Activated CD8-positive, alpha-beta T cell treated with anti-CD3 and anti-CD28 coated beads for 36 hours (primary cell): ENCODE results near the gene SLC25A53. TPM values are rescaled to one million over a fixed set of nuclear protein-coding genes. Genes with fewer than 3 reads are reported as not detected.

Experiments
- ATAC-seq: fragments of 200-7000 bp; cut with Tn5 transposase; one replicate; pipeline ENCODE4 v1.10.0; 2021; ENCODE audit warnings: mild to moderate bottlenecking, moderate library complexity
- CTCF ChIA-PET: fragments of 350-600 bp; sonication (Branson Sonifier 250); formaldehyde crosslinking; loops from one replicate; lab custom pipeline; 2021; ENCODE audit warnings: antibody characterized with exemption; lab: Charles Lee
- POLR2A ChIA-PET: fragments of 350-600 bp; sonication (Branson Sonifier 250); formaldehyde crosslinking; loops from one replicate; lab custom pipeline; 2021; ENCODE audit warnings: antibody characterized with exemption; lab: Charles Lee
- DNase-seq: peaks from one replicate; pipeline ENCODE4 v3.0.0-alpha.2; 2020
- H3K27ac Mint-ChIP-seq: one replicate; pipeline ENCODE4 v1.8.0; 2021; ENCODE audit warnings: mild to moderate bottlenecking, mixed read lengths
- H3K27me3 Mint-ChIP-seq: one replicate; pipeline ENCODE4 v1.8.0; 2021; ENCODE audit warnings: mixed read lengths
- H3K36me3 Mint-ChIP-seq: one replicate; pipeline ENCODE4 v1.8.0; 2021; ENCODE audit warnings: low read depth, mixed read lengths
- H3K4me1 Mint-ChIP-seq: one replicate; pipeline ENCODE4 v1.8.0; 2021; ENCODE audit warnings: low read depth, mixed read lengths
- H3K4me3 Mint-ChIP-seq: one replicate; pipeline ENCODE4 v1.8.0; 2021; ENCODE audit warnings: mild to moderate bottlenecking, moderate library complexity, mixed read lengths
- H3K9me3 Mint-ChIP-seq: one replicate; pipeline ENCODE4 v1.8.0; 2021; ENCODE audit warnings: mixed read lengths
- intact Hi-C: fragments of 100-400 bp; cut with micrococcal nuclease; formaldehyde crosslinking; loops from one replicate; pipeline ENCODE4 v1.10.0; 2022
- total RNA-seq, 2 experiments: library from RNA; stranded (reverse); gene quantifications; one replicate each; pipeline ENCODE4 v1.2.3, GENCODE V29; 2021
- TF ChIP-seq, protein P1 (sequence below): fragments of 200-600 bp; IDR thresholded peaks from one replicate; pipeline ENCODE4 v1.8.0; 2022; ENCODE audit warnings: antibody characterized with exemption, mild to moderate bottlenecking

The SLC25A53 gene
- total RNA-seq, 2 experiments from 2014 or later: 4.4 to 4.7 TPM

- intact Hi-C loops: no loop called here
- CTCF ChIA-PET: no interaction called here
- H3K4me1 Mint-ChIP-seq: peaks cover 25% of the 10 kb centered on the region
- H3K4me3 Mint-ChIP-seq: no peak overlapping the region
- H3K27ac Mint-ChIP-seq: no peak overlapping the region
- TF ChIP-seq, protein P1, sequence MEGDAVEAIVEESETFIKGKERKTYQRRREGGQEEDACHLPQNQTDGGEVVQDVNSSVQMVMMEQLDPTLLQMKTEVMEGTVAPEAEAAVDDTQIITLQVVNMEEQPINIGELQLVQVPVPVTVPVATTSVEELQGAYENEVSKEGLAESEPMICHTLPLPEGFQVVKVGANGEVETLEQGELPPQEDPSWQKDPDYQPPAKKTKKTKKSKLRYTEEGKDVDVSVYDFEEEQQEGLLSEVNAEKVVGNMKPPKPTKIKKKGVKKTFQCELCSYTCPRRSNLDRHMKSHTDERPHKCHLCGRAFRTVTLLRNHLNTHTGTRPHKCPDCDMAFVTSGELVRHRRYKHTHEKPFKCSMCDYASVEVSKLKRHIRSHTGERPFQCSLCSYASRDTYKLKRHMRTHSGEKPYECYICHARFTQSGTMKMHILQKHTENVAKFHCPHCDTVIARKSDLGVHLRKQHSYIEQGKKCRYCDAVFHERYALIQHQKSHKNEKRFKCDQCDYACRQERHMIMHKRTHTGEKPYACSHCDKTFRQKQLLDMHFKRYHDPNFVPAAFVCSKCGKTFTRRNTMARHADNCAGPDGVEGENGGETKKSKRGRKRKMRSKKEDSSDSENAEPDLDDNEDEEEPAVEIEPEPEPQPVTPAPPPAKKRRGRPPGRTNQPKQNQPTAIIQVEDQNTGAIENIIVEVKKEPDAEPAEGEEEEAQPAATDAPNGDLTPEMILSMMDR: no peak
- H3K9me3 Mint-ChIP-seq: no peaks in the 10 kb centered on the region
- POLR2A ChIA-PET: no interaction called here
- no peaks in the 10 kb centered on the region for H3K27me3 Mint-ChIP-seq
- peaks cover 11% of the 10 kb centered on the region for H3K36me3 Mint-ChIP-seq
- ATAC-seq: no peak
- DNase-seq: no peak
These were observed 16.0 kb upstream of the SLC25A53 start for GRCh38 chrX:104172788-104173187.

- ChIA-PET CTCF (no interaction called here), POLR2A (no interaction called here)
- peaks cover 29% of the 10 kb centered on the region for H3K4me1 Mint-ChIP-seq
- ATAC-seq (no peak), DNase-seq (no peak)
- TF ChIP-seq, protein P1: no peak
- H3K4me3 Mint-ChIP-seq: no peak overlapping the region
- H3K36me3 Mint-ChIP-seq: peaks cover 11% of the 10 kb centered on the region
- no peaks in the 10 kb centered on the region for H3K27me3 Mint-ChIP-seq
- intact Hi-C loops: no loop called here
- no peaks in the 10 kb centered on the region for H3K9me3 Mint-ChIP-seq
- no peak overlapping the region for H3K27ac Mint-ChIP-seq
These were observed 15.3 kb upstream of the SLC25A53 start for GRCh38 chrX:104172121-104172520.

DNA sequence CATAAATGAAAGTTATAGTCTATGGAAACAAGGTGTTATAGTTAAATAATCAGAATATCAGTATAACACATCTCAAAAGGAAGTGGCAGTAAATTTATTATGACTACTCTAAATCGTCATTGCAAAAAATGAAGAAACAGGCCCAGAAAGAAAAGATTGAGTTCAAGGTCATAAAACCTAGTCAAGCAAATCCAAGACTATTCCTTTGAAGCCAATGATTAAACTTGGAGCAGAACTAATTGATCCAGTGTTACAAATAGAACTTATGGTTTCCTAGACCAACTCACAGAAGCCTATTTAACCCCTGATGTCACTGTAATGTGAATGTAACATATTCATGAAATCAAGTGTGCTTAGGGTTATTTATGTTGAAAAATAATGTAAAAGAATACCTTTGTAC, 11.3 kb upstream of the SLC25A53 start:
- TF ChIP-seq, protein P1: no peak

GRCh38 chrX:104166735-104167436, 10.1 kb upstream of the SLC25A53 start:
- ChIA-PET POLR2A (interaction anchor here (0.6 to 1.8 kb wide), 3 partner anchors 10 to 12 kb away, joined by 3 to 12 read pairs (median 6); partner anchors contain the start of gene SLC25A53), CTCF (interaction anchor here (0.9 to 4.0 kb wide), 5 partner anchors 8 to 178 kb away, joined by 3 to 14 read pairs (median 9); partner anchors contain the start of gene SLC25A53)
- DNase-seq: no peak
- intact Hi-C loops: no loop called here
- Mint-ChIP-seq H3K27ac (peak overlapping the region; percentile 38), H3K4me1 (peaks cover 35% of the 10 kb centered on the region), H3K27me3 (no peaks in the 10 kb centered on the region), H3K9me3 (no peaks in the 10 kb centered on the region), H3K36me3 (peaks cover 8% of the 10 kb centered on the region), H3K4me3 (peak overlapping the region; percentile 74)
- no peak for ATAC-seq
- TF ChIP-seq, protein P1: no peak

More for the DNA sequence above, 11.3 kb upstream of the SLC25A53 start:
- Mint-ChIP-seq H3K9me3 (no peaks in the 10 kb centered on the region), H3K4me1 (peaks cover 35% of the 10 kb centered on the region), H3K36me3 (peaks cover 8% of the 10 kb centered on the region), H3K27me3 (no peaks in the 10 kb centered on the region), H3K4me3 (peak overlapping the region; percentile 74), H3K27ac (peak overlapping the region; percentile 15)
- intact Hi-C loops: no loop called here
- no peak for ATAC-seq
- CTCF ChIA-PET: interaction anchor here (4.0 kb wide), 1 partner anchor 27 kb away, joined by 14 read pairs; no protein-coding TSS in a partner anchor
- POLR2A ChIA-PET: interaction anchor here (1.2 kb wide), 1 partner anchor 11 kb away, joined by 6 read pairs; the partner anchor contains the start of gene SLC25A53
- no peak for DNase-seq
